Testis (tissue), 2 donors: Measurements from ENCODE around the gene CARMIL1.

Source experiments
- POLR2A ChIP-seq: fragments of 450-650 bp; IDR thresholded peaks from one replicate; pipeline ENCODE4 v1.6.1; 2017; ENCODE audit warnings: antibody characterized with exemption, mild to moderate bottlenecking, moderate library complexity
- TF ChIP-seq, protein P1 (sequence below), 3 experiments: fragments of 450-650 bp in 2 of 3; fragments of 200-600 bp in 1 of 3; sonication (generic) in 1 of 3; IDR thresholded peaks; one replicate each; pipeline ENCODE4 v1.5.1; 2016 to 2019; ENCODE audit warnings: antibody characterized with exemption in 3 of 3, mild to moderate bottlenecking in 2 of 3, moderate library complexity in 1 of 3

- TF ChIP-seq, protein P1, sequence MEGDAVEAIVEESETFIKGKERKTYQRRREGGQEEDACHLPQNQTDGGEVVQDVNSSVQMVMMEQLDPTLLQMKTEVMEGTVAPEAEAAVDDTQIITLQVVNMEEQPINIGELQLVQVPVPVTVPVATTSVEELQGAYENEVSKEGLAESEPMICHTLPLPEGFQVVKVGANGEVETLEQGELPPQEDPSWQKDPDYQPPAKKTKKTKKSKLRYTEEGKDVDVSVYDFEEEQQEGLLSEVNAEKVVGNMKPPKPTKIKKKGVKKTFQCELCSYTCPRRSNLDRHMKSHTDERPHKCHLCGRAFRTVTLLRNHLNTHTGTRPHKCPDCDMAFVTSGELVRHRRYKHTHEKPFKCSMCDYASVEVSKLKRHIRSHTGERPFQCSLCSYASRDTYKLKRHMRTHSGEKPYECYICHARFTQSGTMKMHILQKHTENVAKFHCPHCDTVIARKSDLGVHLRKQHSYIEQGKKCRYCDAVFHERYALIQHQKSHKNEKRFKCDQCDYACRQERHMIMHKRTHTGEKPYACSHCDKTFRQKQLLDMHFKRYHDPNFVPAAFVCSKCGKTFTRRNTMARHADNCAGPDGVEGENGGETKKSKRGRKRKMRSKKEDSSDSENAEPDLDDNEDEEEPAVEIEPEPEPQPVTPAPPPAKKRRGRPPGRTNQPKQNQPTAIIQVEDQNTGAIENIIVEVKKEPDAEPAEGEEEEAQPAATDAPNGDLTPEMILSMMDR (IDR thresholded peaks at IDR 0.05): no peak
- no peak for TF ChIP-seq POLR2A
Measured at GRCh38 chr6:25536781-25537180, 257.6 kb downstream of the CARMIL1 start.
